Nephron (organoid): ENCODE measurements around the gene SGF29.

ENCODE experiments used
- H3K27ac Mint-ChIP-seq, 3 experiments: 2 replicates each; pipeline ENCODE4 v1.8.0; 2020; ENCODE audit warnings: mixed read lengths in 3 of 3, mild to moderate bottlenecking in 2 of 3, moderate library complexity in 1 of 3
- H3K27me3 Mint-ChIP-seq: 2 replicates; pipeline ENCODE4 v1.8.0; 2021; ENCODE audit warnings: low read depth, mild to moderate bottlenecking, moderate library complexity, mixed read lengths
- H3K36me3 Mint-ChIP-seq: 2 replicates; pipeline ENCODE4 v1.8.0; 2020; ENCODE audit warnings: low read depth, mixed read lengths
- H3K4me1 Mint-ChIP-seq: 2 replicates; pipeline ENCODE4 v1.8.0; 2020; ENCODE audit warnings: mixed read lengths
- H3K4me3 Mint-ChIP-seq, 3 experiments: 2 replicates each; pipeline ENCODE4 v1.8.0; 2020; ENCODE audit warnings: mild to moderate bottlenecking in 3 of 3, mixed read lengths in 3 of 3, moderate library complexity in 2 of 3
- H3K9me3 Mint-ChIP-seq: 2 replicates; pipeline ENCODE4 v1.8.0; 2020; ENCODE audit warnings: mixed read lengths
- CTCF ChIP-seq, 3 experiments: fragments of 200-600 bp; sonication (generic); IDR thresholded peaks; one replicate each; pipeline ENCODE4 v1.5.0; 2021; ENCODE audit warnings: antibody characterized with exemption in 3 of 3; ENCODE audit not compliant: unreplicated experiment in 3 of 3

The SGF29 gene

DNA sequence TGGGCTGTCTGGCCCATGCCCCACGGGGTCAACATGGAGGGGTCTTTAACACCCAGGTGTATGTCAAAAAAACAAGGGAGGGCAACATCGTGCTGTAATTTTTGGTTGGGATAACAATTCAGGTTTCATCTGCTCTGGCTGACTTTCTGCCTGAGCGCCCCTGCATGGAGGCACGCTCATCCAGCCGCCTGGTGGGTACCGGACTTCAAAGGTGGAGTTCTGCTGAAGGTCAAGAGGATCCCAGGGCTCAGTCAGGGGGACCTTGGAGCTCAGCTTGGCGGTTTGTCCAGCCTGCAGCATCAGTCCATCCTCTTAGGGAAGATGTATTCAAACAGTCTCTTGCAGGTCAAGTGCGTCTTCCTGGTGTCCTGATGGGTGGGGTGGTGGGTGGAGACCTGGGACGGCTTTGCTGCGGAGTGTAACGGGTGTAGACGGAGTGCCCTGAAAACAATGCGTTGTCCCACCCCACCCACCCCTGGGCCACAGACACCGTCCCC lies 5.4 kb upstream of the SGF29 start:
- TF ChIP-seq CTCF (IDR thresholded peaks at IDR 0.05; ENCODE audit: unreplicated experiment in 3 of 3), result no peak
- Mint-ChIP-seq H3K36me3 (no peaks in the 10 kb centered on the region), H3K9me3 (no peaks in the 10 kb centered on the region), H3K27me3 (no peaks in the 10 kb centered on the region), H3K4me1 (no peaks in the 10 kb centered on the region), H3K27ac (no peak overlapping the region), H3K4me3 (no peak overlapping the region)

- Mint-ChIP-seq H3K9me3 (no peaks in the 10 kb centered on the region), H3K27ac (peak overlapping the region in 2 of 3 experiments; percentile 35 to 86), H3K4me3 (peak overlapping the region in 2 of 3 experiments; percentile 49 to 74), H3K4me1 (peaks cover under 1% of the 10 kb centered on the region), H3K36me3 (no peaks in the 10 kb centered on the region), H3K27me3 (no peaks in the 10 kb centered on the region)
- peak; percentile 33 to 49 (median 39) for TF ChIP-seq CTCF (IDR thresholded peaks at IDR 0.05; ENCODE audit: unreplicated experiment in 3 of 3)
These were observed 4.3 kb upstream of the SGF29 start for GRCh38 chr16:28549301-28549899.

DNA sequence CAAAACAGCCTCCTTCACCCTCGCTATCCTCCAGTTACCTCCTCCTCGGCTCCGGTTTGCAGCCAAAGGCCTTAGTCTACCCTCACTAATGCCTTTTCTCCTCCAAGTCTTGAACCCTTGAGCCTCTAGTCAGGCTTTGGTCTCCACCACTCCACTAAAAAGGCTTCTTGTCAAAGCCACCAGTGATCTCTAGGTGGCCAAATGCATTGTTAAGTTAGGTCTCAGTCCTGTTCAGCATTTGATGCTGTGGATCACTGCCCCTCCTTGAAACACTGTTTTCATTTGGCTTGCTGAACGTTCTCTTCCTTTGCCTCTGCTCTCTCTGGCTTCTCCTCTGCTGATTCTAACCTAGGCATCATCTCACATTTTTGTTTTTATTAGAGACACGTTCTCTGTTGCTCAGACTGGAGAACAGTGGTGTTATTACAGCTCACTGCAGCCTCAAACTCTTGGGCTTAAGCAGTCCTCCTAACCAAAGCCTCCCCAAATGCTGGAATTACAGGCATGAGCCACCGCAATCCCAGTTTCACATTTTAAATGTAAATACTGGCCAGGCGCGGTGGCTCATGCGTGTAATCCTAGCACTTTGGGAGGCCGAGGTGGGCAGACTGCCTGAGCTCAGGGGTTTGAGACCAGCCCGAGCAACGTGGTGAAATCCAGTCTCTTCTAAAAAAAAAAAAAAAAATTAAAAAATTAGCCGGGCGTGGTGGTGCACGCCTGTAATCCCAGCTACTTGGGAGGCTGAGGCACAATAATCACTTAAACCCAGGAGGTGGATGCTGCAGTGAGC lies 1.1 kb downstream of the SGF29 start:
- H3K27me3 Mint-ChIP-seq, result no peaks in the 10 kb centered on the region
- peaks cover 23% of the 10 kb centered on the region for H3K36me3 Mint-ChIP-seq
- H3K9me3 Mint-ChIP-seq, result no peaks in the 10 kb centered on the region
- peak overlapping the region; percentile 74 to 93 (median 80) for H3K27ac Mint-ChIP-seq
- peaks cover 14% of the 10 kb centered on the region for H3K4me1 Mint-ChIP-seq
- peak overlapping the region; percentile 88 to 96 (median 92) for H3K4me3 Mint-ChIP-seq
- no peak for TF ChIP-seq CTCF (IDR thresholded peaks at IDR 0.05; ENCODE audit: unreplicated experiment in 3 of 3)

DNA sequence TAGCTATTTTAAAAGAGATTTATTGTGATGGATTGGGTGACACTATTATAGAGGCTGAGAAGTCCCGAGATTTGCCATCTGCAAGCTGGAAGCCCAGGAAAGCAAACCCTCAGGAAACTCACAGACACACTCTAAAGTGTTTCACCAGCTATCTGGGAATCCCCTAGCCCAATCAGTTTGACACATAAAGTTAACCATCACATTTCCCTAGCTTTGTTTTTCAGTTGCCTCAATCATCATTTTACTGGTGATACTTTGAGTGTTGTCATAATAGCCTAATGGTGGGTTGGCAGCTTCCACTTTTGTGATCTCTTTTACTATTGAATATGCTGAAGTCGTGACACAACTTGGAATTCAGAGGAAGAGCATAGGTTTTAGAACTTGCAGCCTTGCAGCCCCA lies 1.8 kb downstream of the SGF29 start:
- no peak for TF ChIP-seq CTCF (IDR thresholded peaks at IDR 0.05; ENCODE audit: unreplicated experiment in 3 of 3)
- Mint-ChIP-seq H3K9me3 (no peaks in the 10 kb centered on the region), H3K27me3 (no peaks in the 10 kb centered on the region), H3K27ac (no peak overlapping the region), H3K4me3 (peak overlapping the region; percentile 12 to 73 (median 31)), H3K4me1 (peaks cover 14% of the 10 kb centered on the region), H3K36me3 (peaks cover 24% of the 10 kb centered on the region)

GRCh38 chr16:28556914-28557320 lies 3.2 kb downstream of the SGF29 start:
- peaks cover 14% of the 10 kb centered on the region for H3K4me1 Mint-ChIP-seq
- TF ChIP-seq CTCF (IDR thresholded peaks at IDR 0.05; ENCODE audit: unreplicated experiment in 3 of 3), result no peak
- H3K4me3 Mint-ChIP-seq, result peak overlapping the region in 2 of 3 experiments; percentile 21 to 46
- H3K9me3 Mint-ChIP-seq, result no peaks in the 10 kb centered on the region
- peak overlapping the region in 2 of 3 experiments; percentile 35 to 42 for H3K27ac Mint-ChIP-seq
- peaks cover 28% of the 10 kb centered on the region for H3K36me3 Mint-ChIP-seq
- H3K27me3 Mint-ChIP-seq, result no peaks in the 10 kb centered on the region
